Measurements from ENCODE around the gene PROCR.

DNA sequence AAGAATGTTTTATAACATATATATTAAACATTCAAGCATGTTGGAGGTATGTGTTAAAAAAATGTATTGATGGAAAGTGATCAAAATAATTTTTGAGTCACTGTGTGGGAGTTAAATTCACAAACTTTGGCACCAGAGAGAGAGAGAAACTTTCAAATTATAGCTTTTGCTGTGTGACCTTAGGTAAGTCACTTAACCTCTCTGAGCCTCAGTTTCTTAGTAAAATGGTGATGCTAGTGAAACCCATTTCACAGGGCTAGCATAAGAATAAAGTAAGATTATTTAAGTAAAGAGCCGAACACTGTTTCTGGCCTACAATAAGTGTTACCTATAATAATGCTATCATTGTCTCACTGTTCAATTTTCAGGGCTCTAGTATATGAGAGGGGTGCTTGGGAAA is 4.1 kb upstream of the PROCR start:
- TF ChIP-seq, protein P1, sequence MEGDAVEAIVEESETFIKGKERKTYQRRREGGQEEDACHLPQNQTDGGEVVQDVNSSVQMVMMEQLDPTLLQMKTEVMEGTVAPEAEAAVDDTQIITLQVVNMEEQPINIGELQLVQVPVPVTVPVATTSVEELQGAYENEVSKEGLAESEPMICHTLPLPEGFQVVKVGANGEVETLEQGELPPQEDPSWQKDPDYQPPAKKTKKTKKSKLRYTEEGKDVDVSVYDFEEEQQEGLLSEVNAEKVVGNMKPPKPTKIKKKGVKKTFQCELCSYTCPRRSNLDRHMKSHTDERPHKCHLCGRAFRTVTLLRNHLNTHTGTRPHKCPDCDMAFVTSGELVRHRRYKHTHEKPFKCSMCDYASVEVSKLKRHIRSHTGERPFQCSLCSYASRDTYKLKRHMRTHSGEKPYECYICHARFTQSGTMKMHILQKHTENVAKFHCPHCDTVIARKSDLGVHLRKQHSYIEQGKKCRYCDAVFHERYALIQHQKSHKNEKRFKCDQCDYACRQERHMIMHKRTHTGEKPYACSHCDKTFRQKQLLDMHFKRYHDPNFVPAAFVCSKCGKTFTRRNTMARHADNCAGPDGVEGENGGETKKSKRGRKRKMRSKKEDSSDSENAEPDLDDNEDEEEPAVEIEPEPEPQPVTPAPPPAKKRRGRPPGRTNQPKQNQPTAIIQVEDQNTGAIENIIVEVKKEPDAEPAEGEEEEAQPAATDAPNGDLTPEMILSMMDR (IDR thresholded peaks at IDR 0.05 in 8 of 11, conservative IDR thresholded peaks at IDR 0.05 in 3 of 11), result no peak
- no peak for TF ChIP-seq POLR2AphosphoS5 (IDR thresholded peaks at IDR 0.05)
- no peak for TF ChIP-seq POLR2A (IDR thresholded peaks at IDR 0.05)
